DND-41 (cell line): ENCODE measurements around the gene PRICKLE3.

Experiments
- EZH2 ChIP-seq: IDR thresholded peaks from 3 replicates; pipeline ENCODE4 v1.6.1; 2012; ENCODE audit warnings: borderline replicate concordance, low read depth, mild to moderate bottlenecking, moderate library complexity, low read length, inconsistent platforms; ENCODE audit not compliant: severe bottlenecking
- TF ChIP-seq, protein P1 (sequence below): IDR thresholded peaks from 2 replicates; pipeline ENCODE4 v1.5.1; 2012; ENCODE audit warnings: borderline replicate concordance, low read length, moderate library complexity, mild to moderate bottlenecking; ENCODE audit not compliant: poor library complexity, severe bottlenecking; ENCODE audit errors: extremely low read depth

DNA sequence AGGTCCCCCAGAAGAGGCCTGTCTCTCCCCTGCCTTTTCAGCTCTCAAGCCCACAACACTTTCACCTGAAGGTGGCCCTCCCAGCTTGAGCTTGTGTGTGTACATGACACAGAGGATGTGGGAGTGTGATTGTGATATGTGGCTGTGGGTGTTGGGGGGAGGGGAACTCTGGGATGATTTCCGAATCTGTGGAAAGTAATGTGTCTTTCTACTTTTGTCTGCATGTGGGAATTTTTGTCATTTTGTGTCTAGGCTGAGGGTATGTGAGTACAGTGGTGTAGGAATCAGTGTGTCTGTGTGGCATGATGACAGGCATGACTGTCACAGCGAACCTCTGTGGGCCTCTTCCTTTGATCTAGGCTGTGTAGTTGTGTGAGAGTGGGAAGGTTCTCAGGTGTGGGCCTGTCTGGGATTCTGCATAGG is 7.4 kb upstream of the PRICKLE3 start:
- TF ChIP-seq, protein P1, sequence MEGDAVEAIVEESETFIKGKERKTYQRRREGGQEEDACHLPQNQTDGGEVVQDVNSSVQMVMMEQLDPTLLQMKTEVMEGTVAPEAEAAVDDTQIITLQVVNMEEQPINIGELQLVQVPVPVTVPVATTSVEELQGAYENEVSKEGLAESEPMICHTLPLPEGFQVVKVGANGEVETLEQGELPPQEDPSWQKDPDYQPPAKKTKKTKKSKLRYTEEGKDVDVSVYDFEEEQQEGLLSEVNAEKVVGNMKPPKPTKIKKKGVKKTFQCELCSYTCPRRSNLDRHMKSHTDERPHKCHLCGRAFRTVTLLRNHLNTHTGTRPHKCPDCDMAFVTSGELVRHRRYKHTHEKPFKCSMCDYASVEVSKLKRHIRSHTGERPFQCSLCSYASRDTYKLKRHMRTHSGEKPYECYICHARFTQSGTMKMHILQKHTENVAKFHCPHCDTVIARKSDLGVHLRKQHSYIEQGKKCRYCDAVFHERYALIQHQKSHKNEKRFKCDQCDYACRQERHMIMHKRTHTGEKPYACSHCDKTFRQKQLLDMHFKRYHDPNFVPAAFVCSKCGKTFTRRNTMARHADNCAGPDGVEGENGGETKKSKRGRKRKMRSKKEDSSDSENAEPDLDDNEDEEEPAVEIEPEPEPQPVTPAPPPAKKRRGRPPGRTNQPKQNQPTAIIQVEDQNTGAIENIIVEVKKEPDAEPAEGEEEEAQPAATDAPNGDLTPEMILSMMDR, result no peak
- no peak for TF ChIP-seq EZH2
